DOHH2 (cell line): ENCODE results near the gene TRIM46.
"Not testable (repeated sequence)": the region's sequence is repeated elsewhere in the genome, so short reads cannot be mapped to it uniquely, and the experiment has no call there.

ENCODE experiments used
- H3F3A ChIP-seq: fragments of 200-600 bp; sonication (generic), shearing (Covaris generic); 2 replicates; pipeline ENCODE4 v1.6.0; 2016; ENCODE audit warnings: antibody characterized with exemption, mild to moderate bottlenecking; ENCODE audit not compliant: control insufficient read depth, insufficient read depth
- H3K27ac ChIP-seq: fragments of 200-600 bp; sonication (generic); 2 replicates; pipeline ENCODE4 v1.5.1; 2014; ENCODE audit warnings: low read depth, mild to moderate bottlenecking, low read length, moderate library complexity
- H3K27me3 ChIP-seq: fragments of 200-600 bp; sonication (generic); 2 replicates; pipeline ENCODE4 v1.6.1; 2014; ENCODE audit warnings: mild to moderate bottlenecking, low read length, mixed read lengths; ENCODE audit not compliant: control insufficient read depth
- H3K36me3 ChIP-seq: fragments of 200-600 bp; sonication (generic); 2 replicates; pipeline ENCODE4 v1.6.1; 2014; ENCODE audit warnings: mild to moderate bottlenecking, low read length, moderate library complexity, mixed read lengths; ENCODE audit not compliant: control insufficient read depth
- H3K4me1 ChIP-seq: fragments of 200-600 bp; sonication (generic); 2 replicates; pipeline ENCODE4 v1.6.1; 2014; ENCODE audit warnings: mild to moderate bottlenecking, low read length, mixed read lengths; ENCODE audit not compliant: control insufficient read depth
- H3K4me2 ChIP-seq: fragments of 200-600 bp; sonication (generic); 2 replicates; pipeline ENCODE4 v1.6.0; 2014; ENCODE audit warnings: mild to moderate bottlenecking, low read length, moderate library complexity
- H3K4me3 ChIP-seq: fragments of 200-600 bp; sonication (generic); 2 replicates; pipeline ENCODE4 v1.5.1; 2014; ENCODE audit warnings: mild to moderate bottlenecking, low read length, mixed read lengths
- H3K79me2 ChIP-seq: fragments of 200-600 bp; sonication (generic); 2 replicates; pipeline ENCODE4 v1.6.1; 2014; ENCODE audit warnings: mild to moderate bottlenecking, low read length, mixed read lengths; ENCODE audit not compliant: control insufficient read depth
- H3K9me2 ChIP-seq: fragments of 200-600 bp; sonication (generic); replicated peaks from 2 replicates; pipeline ENCODE4 v1.6.1; 2014; ENCODE audit warnings: mild to moderate bottlenecking, low read length, mixed read lengths; ENCODE audit not compliant: control insufficient read depth
- H3K9me3 ChIP-seq: fragments of 200-600 bp; sonication (generic); 2 replicates; pipeline ENCODE4 v1.6.1; 2014; ENCODE audit warnings: antibody characterized with exemption, low read length, mixed read lengths; ENCODE audit not compliant: control insufficient read depth, insufficient read depth
- H4K20me1 ChIP-seq: fragments of 200-600 bp; sonication (generic); 2 replicates; pipeline ENCODE4 v1.6.0; 2014; ENCODE audit warnings: low read depth, mild to moderate bottlenecking, antibody characterized with exemption, low read length, moderate library complexity; ENCODE audit not compliant: control insufficient read depth, insufficient read depth
- EZH2phosphoT487 ChIP-seq: fragments of 200-600 bp; sonication (generic); IDR thresholded peaks from 2 replicates; pipeline ENCODE4 v1.6.1; 2017; ENCODE audit warnings: borderline replicate concordance, mild to moderate bottlenecking, antibody characterized with exemption, low read length, moderate library complexity, mixed read lengths
- TF ChIP-seq, protein P1 (sequence below): fragments of 200-600 bp; sonication (generic); IDR thresholded peaks from one replicate; pipeline ENCODE4 v1.5.1; 2014; ENCODE audit warnings: antibody characterized with exemption, mild to moderate bottlenecking, low read depth, low read length; ENCODE audit not compliant: poor library complexity, severe bottlenecking

TRIM46 gene

DNA sequence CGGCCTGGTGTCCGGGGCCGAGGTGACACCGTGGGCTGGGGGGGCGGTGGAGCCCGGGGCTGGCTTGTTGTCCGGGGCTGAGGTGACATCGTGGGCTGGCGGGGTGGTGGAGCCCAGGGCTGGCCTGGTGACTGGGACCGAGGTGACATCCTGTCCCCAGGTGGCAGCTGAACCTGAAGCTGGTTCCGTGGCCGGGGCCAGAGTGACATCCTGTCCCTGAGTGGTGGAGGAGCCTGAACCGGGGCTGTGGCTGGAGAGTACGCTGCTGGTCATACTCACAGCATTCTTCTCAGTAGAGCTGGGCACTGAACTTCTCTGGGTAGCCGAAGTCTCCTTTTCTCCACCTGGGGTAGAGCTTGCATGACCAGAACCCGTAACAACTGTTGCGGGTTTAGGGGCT is 18.3 kb downstream of the TRIM46 start:
- no peaks in the 10 kb centered on the region for H3K9me2 ChIP-seq
- no peak overlapping the region for H3K27ac ChIP-seq
- H3K79me2 ChIP-seq, result no peaks in the 10 kb centered on the region; the same call in 1 of the 2 replicates
- peaks cover 34% of the 10 kb centered on the region for H3K4me1 ChIP-seq
- H3K36me3 ChIP-seq, result no peaks in the 10 kb centered on the region
- H4K20me1 ChIP-seq, result no peaks in the 10 kb centered on the region
- H3K9me3 ChIP-seq, result no peaks in the 10 kb centered on the region
- no peaks in the 10 kb centered on the region for H3K27me3 ChIP-seq
- no peak overlapping the region for H3K4me3 ChIP-seq
- H3F3A ChIP-seq, result peaks cover 11% of the 10 kb centered on the region; the same call in 1 of the 2 replicates
- H3K4me2 ChIP-seq, result no peak overlapping the region
- TF ChIP-seq, protein P1, sequence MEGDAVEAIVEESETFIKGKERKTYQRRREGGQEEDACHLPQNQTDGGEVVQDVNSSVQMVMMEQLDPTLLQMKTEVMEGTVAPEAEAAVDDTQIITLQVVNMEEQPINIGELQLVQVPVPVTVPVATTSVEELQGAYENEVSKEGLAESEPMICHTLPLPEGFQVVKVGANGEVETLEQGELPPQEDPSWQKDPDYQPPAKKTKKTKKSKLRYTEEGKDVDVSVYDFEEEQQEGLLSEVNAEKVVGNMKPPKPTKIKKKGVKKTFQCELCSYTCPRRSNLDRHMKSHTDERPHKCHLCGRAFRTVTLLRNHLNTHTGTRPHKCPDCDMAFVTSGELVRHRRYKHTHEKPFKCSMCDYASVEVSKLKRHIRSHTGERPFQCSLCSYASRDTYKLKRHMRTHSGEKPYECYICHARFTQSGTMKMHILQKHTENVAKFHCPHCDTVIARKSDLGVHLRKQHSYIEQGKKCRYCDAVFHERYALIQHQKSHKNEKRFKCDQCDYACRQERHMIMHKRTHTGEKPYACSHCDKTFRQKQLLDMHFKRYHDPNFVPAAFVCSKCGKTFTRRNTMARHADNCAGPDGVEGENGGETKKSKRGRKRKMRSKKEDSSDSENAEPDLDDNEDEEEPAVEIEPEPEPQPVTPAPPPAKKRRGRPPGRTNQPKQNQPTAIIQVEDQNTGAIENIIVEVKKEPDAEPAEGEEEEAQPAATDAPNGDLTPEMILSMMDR, result no peak
- no peak for TF ChIP-seq EZH2phosphoT487

DNA sequence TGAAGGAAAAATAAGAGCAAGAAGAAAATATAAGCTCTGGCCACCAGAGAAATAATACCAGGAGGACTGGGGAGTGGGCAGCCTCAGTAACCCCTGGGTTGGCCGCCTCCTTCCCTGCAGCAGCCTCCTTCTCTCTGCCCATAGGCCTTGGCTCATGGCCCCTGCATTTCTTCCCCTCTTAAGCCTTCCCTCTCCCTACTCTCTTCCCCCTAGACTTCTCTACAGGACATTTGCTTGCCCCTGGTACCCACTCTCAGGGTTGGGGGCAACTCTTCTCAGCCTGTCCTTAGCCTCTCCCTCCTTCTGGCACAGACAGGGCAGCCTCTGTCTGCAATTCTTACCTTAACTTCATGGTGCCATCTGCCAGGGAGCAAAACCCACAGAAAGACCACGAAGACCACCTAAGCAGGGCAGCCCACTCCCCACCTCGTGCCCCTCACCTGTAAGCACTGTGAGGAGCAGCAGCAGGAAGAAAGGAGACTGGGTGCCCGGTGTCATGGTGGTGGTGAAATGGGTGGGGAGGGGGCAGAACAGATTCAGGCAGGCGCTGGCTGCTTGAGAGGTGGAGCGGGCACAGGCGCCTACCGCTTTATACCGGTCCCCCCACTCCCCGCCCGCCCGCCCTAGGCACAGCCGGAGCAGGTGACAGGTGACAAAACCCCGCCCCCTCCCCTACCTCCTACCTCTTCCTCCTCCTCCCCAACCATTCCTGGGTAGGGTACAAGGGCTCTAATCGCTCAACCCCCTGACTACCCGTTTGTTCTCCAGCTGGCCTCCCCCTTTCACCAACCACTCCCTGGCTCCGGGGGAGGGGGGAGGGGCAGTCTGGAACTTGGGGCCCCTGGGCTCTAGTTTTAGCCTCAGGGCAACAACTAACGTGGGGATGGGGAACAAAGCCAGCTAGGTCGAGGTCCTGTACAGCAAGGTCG is 19.0 kb downstream of the TRIM46 start:
- H3K9me3 ChIP-seq, result no peaks in the 10 kb centered on the region
- no peaks in the 10 kb centered on the region for H4K20me1 ChIP-seq
- peak overlapping the region; percentile 87 for H3K4me2 ChIP-seq
- H3K9me2 ChIP-seq, result no peaks in the 10 kb centered on the region
- H3K36me3 ChIP-seq, result no peaks in the 10 kb centered on the region
- H3K4me3 ChIP-seq, result peak overlapping the region; percentile 82
- H3F3A ChIP-seq, result peaks cover 11% of the 10 kb centered on the region; the same call in 1 of the 2 replicates
- no peaks in the 10 kb centered on the region for H3K27me3 ChIP-seq
- peak overlapping the region; percentile 80 for H3K27ac ChIP-seq
- no peak for TF ChIP-seq EZH2phosphoT487
- TF ChIP-seq, protein P1, result no peak
- H3K79me2 ChIP-seq, result no peaks in the 10 kb centered on the region; the same call in 1 of the 2 replicates
- peaks cover 34% of the 10 kb centered on the region for H3K4me1 ChIP-seq

DNA sequence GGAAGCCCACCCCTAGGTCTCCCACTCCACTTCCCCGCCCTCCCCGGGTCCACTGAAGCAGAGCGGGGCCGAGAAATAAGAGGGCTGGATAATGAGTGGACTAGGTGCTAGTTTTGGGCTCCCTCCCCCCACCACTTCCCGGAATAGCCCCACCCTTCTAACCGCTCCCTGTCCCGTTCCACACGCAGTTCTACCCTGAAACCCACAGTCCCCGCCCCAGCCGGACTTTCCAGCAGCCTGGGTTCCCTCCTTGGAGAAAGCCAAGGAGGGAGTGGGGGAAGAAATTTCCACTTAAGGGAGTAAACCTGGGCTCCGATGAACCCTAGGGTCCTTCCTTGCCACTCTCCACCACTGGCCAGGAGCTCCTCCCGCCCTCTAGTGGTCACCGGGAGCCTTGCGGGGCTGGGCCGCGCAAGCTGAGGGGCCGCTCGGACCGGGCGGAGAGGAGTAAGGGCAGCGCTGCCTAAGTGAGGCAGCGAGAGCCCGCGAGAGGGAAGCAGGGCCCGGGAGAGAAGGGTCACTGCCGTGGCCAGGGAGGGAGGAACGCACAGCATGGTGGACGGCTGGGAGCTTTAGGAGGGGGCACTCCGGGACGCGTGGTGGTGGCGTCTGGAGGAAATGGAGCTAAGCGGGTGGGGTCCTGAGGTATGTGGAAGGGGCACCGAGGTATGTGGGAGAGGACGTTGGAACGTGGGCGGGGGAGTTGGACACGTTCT is 19.8 kb downstream of the TRIM46 start:
- Histone ChIP-seq H3F3A (peaks cover 11% of the 10 kb centered on the region; the same call in 1 of the 2 replicates), H3K36me3 (0 out of 2 replicates have a peak, but pooled peaks cover 5% of the 10 kb centered on the region), H3K27ac (peak overlapping the region; percentile 80), H3K79me2 (no peaks in the 10 kb centered on the region; the same call in 1 of the 2 replicates), H4K20me1 (no peaks in the 10 kb centered on the region), H3K9me3 (no peaks in the 10 kb centered on the region), H3K4me2 (peak overlapping the region; percentile 87), H3K4me1 (peaks cover 34% of the 10 kb centered on the region), H3K9me2 (no peaks in the 10 kb centered on the region), H3K27me3 (no peaks in the 10 kb centered on the region), H3K4me3 (peak overlapping the region; percentile 82)
- TF ChIP-seq EZH2phosphoT487, result no peak
- TF ChIP-seq, protein P1, result peak; percentile 99

DNA sequence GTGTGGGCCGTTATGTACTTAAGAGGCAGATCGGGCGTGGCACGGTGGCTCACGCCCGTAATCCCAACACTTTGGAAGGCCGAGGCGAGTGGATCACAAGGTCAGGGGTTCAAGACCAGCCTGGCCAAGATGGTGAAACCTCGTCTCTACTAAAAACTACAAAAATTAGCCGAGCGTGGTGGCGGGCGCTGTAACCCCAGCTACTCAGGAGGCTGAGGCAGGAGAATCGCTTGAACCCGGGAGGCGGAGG is 20.3 kb downstream of the TRIM46 start:
- not testable (repeated sequence) for H3K36me3 ChIP-seq, H3K9me2 ChIP-seq, H4K20me1 ChIP-seq, H3K79me2 ChIP-seq, H3K27me3 ChIP-seq, H3K9me3 ChIP-seq
- Histone ChIP-seq H3F3A (peaks cover 11% of the 10 kb centered on the region; the same call in 1 of the 2 replicates), H3K4me2 (peak overlapping the region; percentile 87), H3K4me3 (peak overlapping the region; percentile 82), H3K27ac (peak overlapping the region; percentile 80), H3K4me1 (peaks cover 34% of the 10 kb centered on the region)
